GM12872 (cell line): ENCODE data around the gene KCND2.

ENCODE experiments used
- CTCF ChIP-seq: IDR thresholded peaks from 3 replicates; pipeline ENCODE4 v1.5.1; 2011; ENCODE audit warnings: low read depth, mild to moderate bottlenecking, low read length, moderate library complexity; ENCODE audit not compliant: insufficient read depth

KCND2 gene

GRCh38 chr7:120272701-120273475 lies at the start of gene KCND2:
Gene KCND2, plus strand, starts transcription at chr7:120273175.
- no peak for TF ChIP-seq CTCF

GRCh38 chr7:120226188-120226587 lies 46.8 kb upstream of the KCND2 start:
- TF ChIP-seq CTCF, result no peak

GRCh38 chr7:120227255-120227654 lies 45.7 kb upstream of the KCND2 start:
- no peak for TF ChIP-seq CTCF

- no peak for TF ChIP-seq CTCF
Measured at GRCh38 chr7:120229084-120229483, 43.9 kb upstream of the KCND2 start.

- TF ChIP-seq CTCF, result no peak
Measured at GRCh38 chr7:120233338-120233737, 39.6 kb upstream of the KCND2 start.

GRCh38 chr7:120241973-120242372 lies 31.0 kb upstream of the KCND2 start:
- TF ChIP-seq CTCF, result no peak

- no peak for TF ChIP-seq CTCF
Measured at GRCh38 chr7:120254845-120255244, 18.1 kb upstream of the KCND2 start.
